ENCODE measurements around the gene NBAS. TPM values are rescaled to one million over a fixed set of nuclear protein-coding genes. Genes with fewer than 3 reads are reported as not detected.

NBAS gene
- polyA plus RNA-seq, 1 of the 3 experiments (the other 2 are of a cell fraction), result 12.0 TPM

- CTCF ChIA-PET, result interaction anchor here (1.1 to 1.5 kb wide), 2 partner anchors 10 to 407 kb away, joined by 3 to 4 read pairs; no protein-coding TSS in a partner anchor
Measured at GRCh38 chr2:15170070-15170775, 390.9 kb downstream of the NBAS start.

GRCh38 chr2:15169326-15170069, 391.6 kb downstream of the NBAS start:
- peak; percentile 35; the same call in 1 of the 2 replicates for TF ChIP-seq RXRA (IDR thresholded peaks at IDR 0.05; ENCODE audit: borderline replicate concordance, low read depth)
- TF ChIP-seq NRF1 (IDR thresholded peaks at IDR 0.05; ENCODE audit: low read depth, low read length), result no peak
- no peak for TF ChIP-seq IRF3 (IDR thresholded peaks at IDR 0.05; ENCODE audit: low read depth, low read length)
- peak; percentile 68 for TF ChIP-seq GATA2 (CRISPR knock-in tag; IDR thresholded peaks at IDR 0.05)
- TF ChIP-seq FOSL2 (IDR thresholded peaks at IDR 0.05; ENCODE audit: borderline replicate concordance, low read depth), result peak; percentile 96
- peak; percentile 80 for TF ChIP-seq TCF12 (IDR thresholded peaks at IDR 0.05)
- TF ChIP-seq USF1 (IDR thresholded peaks at IDR 0.05; ENCODE audit: borderline replicate concordance, low read depth), result peak; percentile 78; the same call in 1 of the 2 replicates
- no peak for TF ChIP-seq ELF1 (IDR thresholded peaks at IDR 0.05)
- peak; percentile 99 for TF ChIP-seq MAX (IDR thresholded peaks at IDR 0.05; ENCODE audit: low read depth)
- TF ChIP-seq TEAD4 (IDR thresholded peaks at IDR 0.05; ENCODE audit: borderline replicate concordance, insufficient read depth), result peak; percentile 83
- TF ChIP-seq POLR2AphosphoS5 (IDR thresholded peaks at IDR 0.05; ENCODE audit: low read depth, low read length), result peak; percentile 56; the same call in 1 of the 2 replicates
- peak in 1 of 2 experiments; percentile 73; a peak in 1 of 4 replicates for TF ChIP-seq EP300 (IDR thresholded peaks at IDR 0.05; ENCODE audit: borderline replicate concordance in 1 of 2, low read depth in 1 of 2, low read length in 1 of 2)
- peak; percentile 90 for TF ChIP-seq JUND (IDR thresholded peaks at IDR 0.05)
- TF ChIP-seq GABPA (IDR thresholded peaks at IDR 0.05; ENCODE audit: low read depth), result no peak
- no peaks in the 10 kb centered on the region for H3K27me3 ChIP-seq (ENCODE audit: insufficient read depth)
- WGBS (ENCODE audit: low lambda C conversion rate), result 70% methylated on average over 9 of the region's 9 CpGs
- peak overlapping the region; percentile 47 for H3K9ac ChIP-seq
- H3K4me1 ChIP-seq (ENCODE audit: control insufficient read depth in 1 of 2, insufficient read depth in 2 of 2, low read depth in 1 of 2, low read length in 1 of 2), result peaks cover 14 to 15% of the 10 kb centered on the region in 2 experiments; a peak in 2 of 4 replicates
- peak overlapping the region; percentile 69 for H3K4me2 ChIP-seq
- no peaks in the 10 kb centered on the region for H3K79me2 ChIP-seq (ENCODE audit: insufficient read depth)
- ChIA-PET POLR2A (no interaction called here), CTCF (interaction anchor here (1.1 to 1.5 kb wide), 3 partner anchors 9 to 408 kb away, joined by 3 to 4 read pairs (median 3); no protein-coding TSS in a partner anchor)
- peaks cover 0 to 2% of the 10 kb centered on the region in 2 experiments for H3K36me3 ChIP-seq (replicated peaks in 1 of 2; ENCODE audit: control insufficient read depth in 1 of 2, insufficient read depth in 2 of 2, low read length in 1 of 2)
- H3K9me2 ChIP-seq, result no peaks in the 10 kb centered on the region
- H3F3A ChIP-seq (replicated peaks; ENCODE audit: insufficient read depth), result peaks cover 12% of the 10 kb centered on the region
- H3K4me3 ChIP-seq (ENCODE audit: low read depth in 2 of 2, low read length in 1 of 2), result peak overlapping the region in 1 of 2 experiments; percentile 37; a peak in 2 of 4 replicates
- peak; percentile 50 for DNase-seq
- no peaks in the 10 kb centered on the region for H3K9me3 ChIP-seq
- no peaks in the 10 kb centered on the region for H4K20me1 ChIP-seq (ENCODE audit: insufficient read depth)
- peak overlapping the region; percentile 9; the same call in 1 of the 2 replicates for H2AFZ ChIP-seq (ENCODE audit: low read depth)
- H3K27ac ChIP-seq (ENCODE audit: low read depth in 2 of 2, low read length in 1 of 2), result peak overlapping the region; percentile 62 to 79

More at GRCh38 chr2:15170070-15170775, 390.9 kb downstream of the NBAS start:
- peak overlapping the region; percentile 47 for H3K9ac ChIP-seq
- no peaks in the 10 kb centered on the region for H3K79me2 ChIP-seq (ENCODE audit: insufficient read depth)
- H3K9me2 ChIP-seq, result no peaks in the 10 kb centered on the region
- no peaks in the 10 kb centered on the region for H3K9me3 ChIP-seq
- H3K36me3 ChIP-seq (replicated peaks in 1 of 2; ENCODE audit: control insufficient read depth in 1 of 2, insufficient read depth in 2 of 2, low read length in 1 of 2), result peaks cover 0 to 2% of the 10 kb centered on the region in 2 experiments
- H3K4me3 ChIP-seq (ENCODE audit: low read depth in 2 of 2, low read length in 1 of 2), result peak overlapping the region in 1 of 2 experiments; percentile 37; a peak in 2 of 4 replicates
- peak overlapping the region; percentile 62 to 79 for H3K27ac ChIP-seq (ENCODE audit: low read depth in 2 of 2, low read length in 1 of 2)
- peak overlapping the region; percentile 9; the same call in 1 of the 2 replicates for H2AFZ ChIP-seq (ENCODE audit: low read depth)
- H4K20me1 ChIP-seq (ENCODE audit: insufficient read depth), result no peaks in the 10 kb centered on the region
- 64% methylated on average over 11 of the region's 11 CpGs for WGBS (ENCODE audit: low lambda C conversion rate)
- peaks cover 14 to 15% of the 10 kb centered on the region in 2 experiments; a peak in 2 of 4 replicates for H3K4me1 ChIP-seq (ENCODE audit: control insufficient read depth in 1 of 2, insufficient read depth in 2 of 2, low read depth in 1 of 2, low read length in 1 of 2)
- POLR2A ChIA-PET, result no interaction called here
- H3F3A ChIP-seq (replicated peaks; ENCODE audit: insufficient read depth), result peaks cover 12% of the 10 kb centered on the region
- no peaks in the 10 kb centered on the region for H3K27me3 ChIP-seq (ENCODE audit: insufficient read depth)
- DNase-seq, result peak; percentile 31
- peak overlapping the region; percentile 69 for H3K4me2 ChIP-seq
- TF ChIP-seq GATA2 (CRISPR knock-in tag; IDR thresholded peaks at IDR 0.05), result no peak
- TF ChIP-seq RXRA (IDR thresholded peaks at IDR 0.05; ENCODE audit: borderline replicate concordance, low read depth), result 0 out of 2 replicates have a peak, but pooled peaks have one; percentile 3
- TF ChIP-seq PBX3 (IDR thresholded peaks at IDR 0.05), result peak; percentile 14; the same call in 1 of the 2 replicates

All from SK-N-SH (cell line).